ENCODE results near the gene CTSA.

- TF ChIP-seq EP300 (IDR thresholded peaks at IDR 0.05) (no peak), POLR2A (IDR thresholded peaks at IDR 0.05; ENCODE audit: low read depth) (no peak), CTCF (IDR thresholded peaks at IDR 0.05) (no peak)
Observed at GRCh38 chr20:45920462-45921336, 29.6 kb downstream of the CTSA start.
